Measurements from ENCODE around the gene FTO.
"Not testable (repeated sequence)": the region's sequence is repeated elsewhere in the genome, so short reads cannot be mapped to it uniquely, and the experiment has no call there.

- not testable (repeated sequence) for TF ChIP-seq CTCF, POLR2A (IDR thresholded peaks at IDR 0.05)
Measured at GRCh38 chr16:54181683-54182329, 477.9 kb downstream of the FTO start.

Measured in uterus (tissue), 2 donors.